CD4-positive, alpha-beta T cell treated with Interleukin-17A for 1 hour (primary cell): ENCODE measurements around the gene LILRB5.
"Not testable (repeated sequence)": the region's sequence is repeated elsewhere in the genome, so short reads cannot be mapped to it uniquely, and the experiment has no call there.

Experiments
- DNase-seq: peaks from one replicate; pipeline ENCODE4 v3.0.0-alpha.2; 2020

LILRB5 gene

GRCh38 chr19:54240372-54241336 is 16.4 kb downstream of the LILRB5 start:
- not testable (repeated sequence) for DNase-seq

DNA sequence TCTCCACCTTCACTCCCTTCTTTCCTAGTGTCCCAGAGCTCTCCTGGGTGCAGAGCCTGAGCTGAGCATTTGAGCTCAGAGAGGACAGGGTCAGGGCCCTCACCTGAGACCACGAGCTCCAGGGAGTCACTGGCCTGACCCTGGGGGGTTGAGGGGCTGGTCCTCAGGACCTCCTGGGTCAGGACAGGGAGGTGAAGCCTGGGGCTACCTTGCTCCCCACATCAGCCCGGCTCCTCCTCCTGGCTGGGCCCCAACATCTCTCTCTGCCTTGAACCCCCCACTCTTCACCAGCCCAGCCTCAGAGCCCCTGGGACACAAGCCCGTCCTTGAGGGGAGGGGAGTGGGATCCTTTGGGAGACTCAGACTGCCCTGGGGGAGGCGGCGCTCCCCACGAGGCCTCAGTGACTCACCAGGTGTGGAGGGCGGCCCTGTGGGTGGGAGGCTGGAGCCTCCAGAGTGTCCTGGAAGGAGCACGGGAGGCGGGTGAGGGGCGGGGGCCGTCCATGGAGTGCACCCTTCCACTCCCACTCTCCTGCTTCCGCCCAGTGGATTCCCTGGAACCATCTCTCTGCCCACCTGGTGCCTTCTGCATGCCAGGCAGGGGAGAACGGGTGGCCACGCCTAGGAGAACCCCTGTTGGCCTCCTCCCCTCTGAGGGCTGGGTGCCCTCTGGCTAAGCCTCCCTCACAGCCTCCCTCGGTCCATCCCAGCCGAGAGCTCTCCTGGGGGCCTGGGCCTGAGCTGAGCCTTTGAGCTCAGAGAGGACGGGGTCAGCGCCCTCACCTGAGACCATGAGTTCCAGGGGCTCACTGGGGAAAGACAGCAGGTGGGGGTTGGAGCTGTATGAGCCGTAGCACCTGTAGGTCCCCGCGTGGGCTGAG is 17.3 kb downstream of the LILRB5 start:
- not testable (repeated sequence) for DNase-seq

DNA sequence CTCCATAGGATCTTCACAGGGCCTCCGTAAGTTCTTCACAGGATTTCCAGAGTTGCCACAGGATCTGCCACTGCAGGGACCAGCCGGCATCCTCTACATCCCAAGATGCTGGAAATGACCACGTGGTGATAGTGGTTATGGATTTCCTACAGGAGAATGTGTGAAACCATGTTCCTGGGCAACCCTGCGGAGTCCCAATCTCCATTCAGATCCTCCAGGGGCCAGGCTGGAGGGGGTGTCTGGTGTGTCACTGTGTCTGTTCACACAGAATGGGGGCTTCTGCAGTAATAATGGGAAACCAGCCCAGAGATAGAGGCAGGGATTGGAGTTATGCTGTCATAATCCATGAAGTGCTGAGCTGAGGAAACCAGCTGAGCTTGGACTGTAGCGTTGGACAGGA is 23.1 kb downstream of the LILRB5 start:
- DNase-seq: no peak

DNA sequence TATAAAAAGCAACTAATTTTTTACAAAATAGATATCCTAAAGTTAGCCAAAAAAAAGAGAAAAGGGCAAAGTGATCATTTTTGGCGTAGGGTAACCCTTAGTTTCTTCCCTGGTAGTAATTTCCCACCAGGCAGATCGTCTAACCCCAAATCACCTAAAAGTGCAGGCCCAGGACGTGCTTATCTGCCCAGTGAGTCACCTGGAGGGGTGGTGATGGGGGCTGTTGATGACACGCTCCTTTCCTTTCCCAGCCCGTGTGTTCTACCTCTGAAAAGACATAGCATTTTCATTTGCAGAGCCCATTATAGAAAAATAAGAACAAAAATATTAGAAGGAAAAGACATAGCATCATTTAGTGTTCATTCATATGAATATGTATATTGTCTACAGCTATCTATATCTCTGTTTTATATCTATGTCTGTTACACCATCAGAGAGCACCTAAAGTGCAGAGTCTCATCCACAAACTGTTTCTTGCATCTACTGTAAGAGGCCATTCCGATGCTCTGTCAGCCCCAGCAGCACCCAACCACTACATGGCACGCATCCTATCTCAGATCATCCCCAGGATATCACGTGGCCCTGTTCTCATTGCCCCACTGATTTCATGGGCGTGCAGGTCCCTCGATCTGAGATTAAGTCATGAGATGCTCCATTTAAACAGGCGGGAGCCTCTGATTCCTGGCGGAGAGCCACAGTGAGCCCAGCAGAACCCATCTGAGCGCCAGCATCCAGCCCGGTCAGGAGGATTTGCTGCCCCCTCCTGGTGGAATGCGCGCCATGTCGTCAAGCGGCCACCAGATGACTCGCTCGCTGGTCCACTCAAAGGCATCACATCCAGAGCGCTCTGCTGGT is 25.8 kb downstream of the LILRB5 start:
- DNase-seq: peak; percentile 87

DNA sequence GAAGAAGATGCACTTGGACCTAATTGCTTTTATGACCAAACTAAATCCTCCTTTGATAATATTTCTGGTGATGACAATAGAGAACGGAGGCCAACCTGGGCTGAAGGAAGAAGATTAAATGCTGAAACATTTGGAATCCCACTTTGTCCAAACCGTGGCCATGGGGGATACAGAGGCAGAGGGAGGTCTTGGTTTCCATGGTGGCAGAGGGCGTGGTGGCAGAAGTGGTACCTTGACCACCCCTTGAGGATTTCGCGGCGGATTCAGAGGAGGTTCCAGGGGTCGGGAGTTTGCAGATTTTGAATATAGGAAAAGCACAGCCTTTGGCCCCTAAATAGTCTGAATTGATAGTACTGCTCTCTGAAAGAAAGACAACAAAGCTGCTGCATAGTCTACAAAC is 27.0 kb downstream of the LILRB5 start:
- no peak for DNase-seq

GRCh38 chr19:54229146-54229545 is 27.9 kb downstream of the LILRB5 start:
- no peak for DNase-seq

GRCh38 chr19:54224619-54225018 is 32.5 kb downstream of the LILRB5 start:
- DNase-seq: not testable (repeated sequence)

DNA sequence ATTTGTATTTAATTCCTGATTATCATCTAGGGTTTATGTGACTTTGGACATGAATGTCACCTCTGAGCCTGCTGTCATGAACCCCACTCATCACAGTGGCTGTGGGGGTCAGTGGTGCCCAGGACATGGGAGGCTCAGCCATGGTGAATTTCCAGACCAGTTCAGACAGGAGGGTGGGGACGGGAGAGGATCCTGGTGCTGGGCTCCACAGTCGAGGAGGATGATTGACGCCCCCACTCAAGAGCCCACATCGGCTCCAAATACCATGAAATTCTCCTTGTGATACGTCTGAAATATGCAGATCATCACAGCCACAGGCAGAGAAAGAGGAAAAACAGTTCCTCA is 33.2 kb downstream of the LILRB5 start:
- not testable (repeated sequence) for DNase-seq

DNA sequence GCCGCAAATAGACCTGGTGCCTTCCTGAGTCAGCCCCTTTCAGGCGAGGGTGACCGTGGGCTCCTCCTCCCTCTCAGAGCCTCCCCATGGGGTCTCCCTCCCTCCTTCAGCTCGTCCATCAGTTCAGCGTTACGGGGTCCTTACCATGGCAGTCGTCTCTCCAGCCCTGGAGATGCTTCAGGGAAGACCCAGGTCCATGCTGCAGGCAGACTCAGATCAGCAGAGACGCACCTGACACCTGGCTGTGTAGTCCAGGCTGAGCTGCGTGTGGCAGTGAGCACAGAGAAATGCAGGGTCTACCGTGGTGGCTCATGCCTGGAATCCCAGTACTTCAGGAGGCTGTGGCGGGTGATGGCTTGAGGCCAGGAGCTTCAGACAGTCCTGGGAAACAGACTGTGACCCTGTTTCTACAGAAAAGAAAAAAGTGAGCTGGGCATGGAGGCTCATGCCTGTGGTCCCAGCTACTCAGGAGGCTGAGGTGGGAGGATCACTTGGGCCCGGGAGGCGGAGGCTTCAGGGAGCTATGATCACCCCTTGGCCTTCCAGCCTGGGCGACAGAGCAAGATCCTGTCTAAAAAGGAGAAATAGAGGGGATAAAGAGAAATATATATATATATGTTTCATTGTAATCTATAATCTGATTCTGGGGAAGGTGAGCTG is 33.7 kb downstream of the LILRB5 start:
- DNase-seq: not testable (repeated sequence)

DNA sequence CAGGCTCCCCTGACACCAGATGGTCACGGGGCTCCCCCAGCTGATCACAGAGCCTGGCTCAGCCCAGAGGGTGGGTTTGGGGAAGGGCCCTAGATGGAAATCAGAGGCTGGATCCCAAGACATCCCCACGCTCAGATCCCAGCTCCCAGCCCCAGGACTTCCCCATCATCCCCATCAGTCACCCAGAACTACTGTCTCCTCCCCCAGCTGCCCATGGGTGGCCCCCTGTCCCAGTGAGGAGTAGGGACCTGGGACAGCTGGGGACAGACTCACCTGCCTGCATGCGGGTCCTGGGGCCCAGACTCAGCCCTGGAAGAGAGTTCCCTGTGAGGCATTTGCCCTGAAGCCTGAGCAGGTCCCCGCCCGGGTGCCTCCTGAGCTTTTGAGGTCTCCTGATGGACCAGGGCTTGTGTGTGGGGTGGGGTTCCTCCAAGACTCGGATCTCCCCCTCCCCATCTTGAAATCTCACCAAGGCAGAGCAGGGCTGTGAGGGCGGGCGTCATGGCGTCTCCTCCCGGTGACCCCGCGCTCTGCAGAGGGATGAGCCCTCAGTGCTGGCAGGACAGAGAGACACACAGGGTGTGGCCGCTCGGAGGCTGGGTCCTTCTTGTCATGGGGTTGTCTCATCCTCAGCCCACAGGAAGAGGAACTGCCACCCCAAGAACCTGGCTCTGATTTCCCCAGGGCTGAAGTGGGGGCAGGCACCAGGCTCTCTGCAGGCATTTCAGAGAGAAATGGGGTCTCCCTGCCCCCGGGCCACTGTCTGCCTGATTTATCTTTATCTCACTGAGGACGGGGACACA is 34.4 kb downstream of the LILRB5 start, which contains the start of gene LILRB3:
Gene LILRB3, minus strand, starts transcription at position 534 of the 803 bp plus-strand sequence. Its CDS starts 31 bp downstream, at position 503.
- not testable (repeated sequence) for DNase-seq

- DNase-seq: not testable (repeated sequence)
These were observed 35.1 kb downstream of the LILRB5 start for GRCh38 chr19:54221947-54222346.

- not testable (repeated sequence) for DNase-seq
These were observed 37.4 kb downstream of the LILRB5 start for GRCh38 chr19:54219702-54220101.

- DNase-seq: no peak
These were observed 38.0 kb downstream of the LILRB5 start for GRCh38 chr19:54218960-54219661.

- no peak for DNase-seq
These were observed 38.8 kb downstream of the LILRB5 start for GRCh38 chr19:54218259-54218658.

GRCh38 chr19:54217517-54218247 is 39.4 kb downstream of the LILRB5 start:
- DNase-seq: not testable (repeated sequence)

- no peak for DNase-seq
These were observed 40.2 kb downstream of the LILRB5 start for GRCh38 chr19:54216869-54217268.

DNA sequence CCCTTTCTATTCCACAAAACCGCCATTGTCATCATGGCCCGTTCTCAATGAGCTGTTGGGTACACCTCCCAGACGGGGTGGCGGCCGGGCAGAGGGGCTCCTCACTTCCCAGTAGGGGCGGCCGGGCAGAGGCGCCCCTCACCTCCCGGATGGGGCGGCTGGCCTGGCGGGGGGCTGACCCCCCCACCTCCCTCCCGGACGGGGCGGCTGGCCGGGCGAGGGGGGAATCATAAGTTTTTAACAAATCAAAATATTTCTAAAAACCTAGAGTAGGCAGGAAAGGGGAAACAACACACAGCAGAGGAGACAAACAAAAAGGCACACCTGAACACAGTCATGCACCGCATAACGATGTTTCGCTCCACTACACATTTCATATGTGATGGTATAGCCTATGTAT is 42.3 kb downstream of the LILRB5 start:
- DNase-seq: not testable (repeated sequence)

DNA sequence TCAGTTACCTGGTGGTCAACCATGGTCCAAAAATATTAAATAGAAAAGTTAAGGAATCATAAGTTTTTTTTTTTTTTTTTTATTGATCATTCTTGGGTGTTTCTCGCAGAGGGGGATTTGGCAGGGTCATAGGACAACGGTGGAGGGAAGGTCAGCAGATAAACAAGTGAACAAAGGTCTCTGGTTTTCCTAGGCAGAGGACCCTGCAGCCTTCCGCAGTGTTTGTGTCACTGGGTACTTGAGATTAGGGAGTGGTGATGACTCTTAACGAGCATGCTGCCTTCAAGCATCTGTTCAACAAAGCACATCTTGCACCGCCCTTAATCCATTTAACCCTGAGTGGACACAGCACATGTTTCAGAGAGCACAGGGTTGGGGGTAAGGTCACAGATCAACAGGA is 42.9 kb downstream of the LILRB5 start:
- DNase-seq: not testable (repeated sequence)

DNA sequence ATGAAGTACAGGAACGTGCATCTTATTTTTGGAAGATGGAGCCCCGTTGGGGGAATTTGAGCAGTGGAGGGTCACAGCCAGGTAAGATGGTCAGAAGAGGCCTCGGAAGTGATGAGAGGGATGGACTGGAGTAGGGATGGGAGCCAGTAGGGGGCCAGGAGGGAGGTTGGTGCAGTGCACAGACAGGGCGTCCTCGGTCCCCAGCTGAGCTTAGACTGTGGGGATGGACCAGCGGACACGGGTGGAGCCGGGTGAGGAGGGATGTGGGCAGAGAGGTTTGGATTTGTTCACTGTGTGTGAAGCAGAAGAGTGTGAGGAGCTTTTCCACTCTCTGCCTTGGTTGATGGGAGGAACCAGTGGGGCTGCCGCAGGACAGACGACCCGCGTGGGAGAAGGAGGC is 45.8 kb downstream of the LILRB5 start:
- no peak for DNase-seq
